ENCODE data around the gene PHLDA1.

DNA sequence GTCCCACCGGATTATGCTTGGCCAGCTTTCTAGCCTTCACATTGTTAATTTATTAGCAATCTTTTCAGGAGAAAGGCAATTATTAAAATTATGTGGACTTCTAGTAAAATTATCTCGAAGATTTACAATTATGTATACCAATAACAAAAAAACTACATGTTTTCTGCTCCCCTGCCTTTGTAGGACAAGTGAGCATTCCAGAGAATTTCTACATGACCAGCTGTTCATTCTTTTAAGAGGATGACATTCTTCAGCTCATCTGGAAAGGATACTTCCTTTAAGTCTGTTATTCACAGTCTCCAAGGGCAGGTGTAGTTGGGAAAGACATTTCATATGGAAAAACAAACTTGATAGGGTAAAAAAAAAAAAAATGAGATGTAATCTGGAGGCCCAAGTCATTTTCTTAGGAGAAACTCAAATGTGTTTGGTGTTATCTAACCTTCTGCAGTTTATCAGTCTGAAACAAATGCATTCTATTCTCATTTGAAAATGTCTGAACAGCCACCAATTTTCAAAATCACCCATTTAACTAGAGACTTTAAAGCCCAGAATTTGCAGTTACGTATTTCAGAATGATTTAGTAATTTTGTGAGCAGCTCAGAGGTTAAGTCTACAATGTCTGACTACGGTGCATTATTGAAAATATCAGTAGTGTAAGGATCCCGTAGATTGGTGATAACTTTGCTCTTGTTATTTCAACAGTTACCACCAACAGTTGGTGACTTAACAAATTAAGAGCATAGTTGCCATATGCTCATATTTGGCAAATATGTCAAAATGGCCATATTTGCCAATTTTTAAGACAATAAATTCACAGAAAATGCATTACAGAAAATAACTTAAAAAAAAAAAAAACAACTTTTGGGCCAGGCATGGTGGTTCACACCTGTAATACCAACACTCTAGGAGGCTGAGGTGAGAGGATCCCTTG lies 1.8 kb upstream of the PHLDA1 start:
- TF ChIP-seq, protein P1, sequence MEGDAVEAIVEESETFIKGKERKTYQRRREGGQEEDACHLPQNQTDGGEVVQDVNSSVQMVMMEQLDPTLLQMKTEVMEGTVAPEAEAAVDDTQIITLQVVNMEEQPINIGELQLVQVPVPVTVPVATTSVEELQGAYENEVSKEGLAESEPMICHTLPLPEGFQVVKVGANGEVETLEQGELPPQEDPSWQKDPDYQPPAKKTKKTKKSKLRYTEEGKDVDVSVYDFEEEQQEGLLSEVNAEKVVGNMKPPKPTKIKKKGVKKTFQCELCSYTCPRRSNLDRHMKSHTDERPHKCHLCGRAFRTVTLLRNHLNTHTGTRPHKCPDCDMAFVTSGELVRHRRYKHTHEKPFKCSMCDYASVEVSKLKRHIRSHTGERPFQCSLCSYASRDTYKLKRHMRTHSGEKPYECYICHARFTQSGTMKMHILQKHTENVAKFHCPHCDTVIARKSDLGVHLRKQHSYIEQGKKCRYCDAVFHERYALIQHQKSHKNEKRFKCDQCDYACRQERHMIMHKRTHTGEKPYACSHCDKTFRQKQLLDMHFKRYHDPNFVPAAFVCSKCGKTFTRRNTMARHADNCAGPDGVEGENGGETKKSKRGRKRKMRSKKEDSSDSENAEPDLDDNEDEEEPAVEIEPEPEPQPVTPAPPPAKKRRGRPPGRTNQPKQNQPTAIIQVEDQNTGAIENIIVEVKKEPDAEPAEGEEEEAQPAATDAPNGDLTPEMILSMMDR (IDR thresholded peaks at IDR 0.05) = no peak
- TF ChIP-seq POLR2A (IDR thresholded peaks at IDR 0.05) (no peak), EP300 (IDR thresholded peaks at IDR 0.05; ENCODE audit: low read depth) (no peak), POLR2AphosphoS5 (IDR thresholded peaks at IDR 0.05) (no peak)

Measured in transverse colon (tissue), 4 donors.